Measurements from ENCODE around the gene HNRNPA3. TPM values are rescaled to one million over a fixed set of nuclear protein-coding genes. Genes with fewer than 3 reads are reported as not detected.
"Not testable (repeated sequence)": the region's sequence is repeated elsewhere in the genome, so short reads cannot be mapped to it uniquely, and the experiment has no call there.

HNRNPA3 gene
- total RNA-seq, 1 donor from 2014 or later, result 64.4 TPM

- DNase-seq (ENCODE audit: low read depth), result no peak
- no peak overlapping the region for H3K4me3 ChIP-seq (ENCODE audit: low read depth, low read length)
- no peak for TF ChIP-seq CTCF (conservative IDR thresholded peaks at IDR 0.05; ENCODE audit: low read depth, low read length)
These were observed 19.8 kb upstream of the HNRNPA3 start for GRCh38 chr2:177192788-177193187.

- H3K4me3 ChIP-seq (ENCODE audit: low read depth, low read length), result no peak overlapping the region
- TF ChIP-seq CTCF (conservative IDR thresholded peaks at IDR 0.05; ENCODE audit: low read depth, low read length), result no peak
- no peak for DNase-seq (ENCODE audit: low read depth)
These were observed 19.4 kb upstream of the HNRNPA3 start for GRCh38 chr2:177193240-177193639.

- peak; percentile 17 for TF ChIP-seq CTCF (conservative IDR thresholded peaks at IDR 0.05; ENCODE audit: low read depth, low read length)
- H3K4me3 ChIP-seq (ENCODE audit: low read depth, low read length), result no peak overlapping the region
- no peak for DNase-seq (ENCODE audit: low read depth)
These were observed 17.4 kb upstream of the HNRNPA3 start for GRCh38 chr2:177195194-177195593.

GRCh38 chr2:177200419-177200818 is 12.2 kb upstream of the HNRNPA3 start:
- H3K4me3 ChIP-seq (ENCODE audit: low read depth, low read length), result not testable (repeated sequence)

GRCh38 chr2:177201919-177202346 is 10.7 kb upstream of the HNRNPA3 start:
- TF ChIP-seq CTCF (conservative IDR thresholded peaks at IDR 0.05; ENCODE audit: low read depth, low read length), result no peak
- DNase-seq (ENCODE audit: low read depth), result no peak
- no peak overlapping the region for H3K4me3 ChIP-seq (ENCODE audit: low read depth, low read length)

More at GRCh38 chr2:177200419-177200818, 12.2 kb upstream of the HNRNPA3 start:
- not testable (repeated sequence) for DNase-seq (ENCODE audit: low read depth)

GRCh38 chr2:177204417-177204816 is 8.2 kb upstream of the HNRNPA3 start:
- DNase-seq (ENCODE audit: low read depth), result no peak
- TF ChIP-seq CTCF (conservative IDR thresholded peaks at IDR 0.05; ENCODE audit: low read depth, low read length), result no peak
- H3K4me3 ChIP-seq (ENCODE audit: low read depth, low read length), result no peak overlapping the region

- no peak overlapping the region for H3K4me3 ChIP-seq (ENCODE audit: low read depth, low read length)
- no peak for TF ChIP-seq CTCF (conservative IDR thresholded peaks at IDR 0.05; ENCODE audit: low read depth, low read length)
- no peak for DNase-seq (ENCODE audit: low read depth)
These were observed 5.5 kb upstream of the HNRNPA3 start for GRCh38 chr2:177207101-177207500.

All from epithelial cell of proximal tubule (primary cell).